B cell (primary cell): ENCODE measurements around the gene ASB18. TPM values are rescaled to one million over a fixed set of nuclear protein-coding genes. Genes with fewer than 3 reads are reported as not detected.

ENCODE experiments used
- ATAC-seq: fragments of 200-7000 bp; cut with Tn5 transposase; one replicate; pipeline ENCODE4 v1.10.0; 2021; ENCODE audit warnings: low read depth, mild to moderate bottlenecking, moderate number of reproducible peaks, moderate library complexity
- CTCF ChIA-PET: fragments of 350-600 bp; sonication (Branson Sonifier 250); formaldehyde crosslinking; loops from one replicate; lab custom pipeline; 2021; ENCODE audit warnings: antibody characterized with exemption, inconsistent platforms; lab: Charles Lee
- POLR2A ChIA-PET: fragments of 350-600 bp; sonication (Branson Sonifier 250); formaldehyde crosslinking; loops from one replicate; lab custom pipeline; 2021; ENCODE audit warnings: antibody characterized with exemption; lab: Charles Lee
- DNase-seq: peaks from one replicate; pipeline ENCODE4 v3.0.0; 2013
- H2AFZ ChIP-seq: 2 replicates; pipeline ENCODE4 v1.6.1; 2012; ENCODE audit warnings: mild to moderate bottlenecking, low read depth, low read length; ENCODE audit not compliant: insufficient read depth, poor library complexity, severe bottlenecking
- H3K27ac ChIP-seq, 2 donors: 1 replicate in 1 of 2; 2 replicates in 1 of 2; pipeline ENCODE4 v1.5.1; 2012 to 2013; ENCODE audit warnings: low read length in 2 of 2, mild to moderate bottlenecking in 2 of 2, moderate library complexity in 1 of 2
- H3K27me3 ChIP-seq, 4 experiments: fragments of 200-600 bp in 1 of 4; sonication (generic) in 1 of 4; replicated peaks in 1 of 4; 1 replicate in 2 of 4; 2 replicates in 2 of 4; pipeline versions ENCODE4 v1.6.1 to v1.7.0; 2013 to 2016; ENCODE audit warnings: low read length in 3 of 4, mild to moderate bottlenecking in 2 of 4, mixed read lengths in 1 of 4, moderate library complexity in 1 of 4; ENCODE audit not compliant: insufficient read depth in 4 of 4, control insufficient read depth in 3 of 4; ENCODE audit errors: control extremely low read depth in 1 of 4
- H3K36me3 ChIP-seq, 2 experiments: replicated peaks in 1 of 2; 1 replicate in 1 of 2; 2 replicates in 1 of 2; pipeline versions ENCODE4 v1.6.1 to v1.7.1; 2013; ENCODE audit warnings: low read length in 1 of 2; ENCODE audit not compliant: insufficient read depth in 2 of 2, control insufficient read depth in 1 of 2; ENCODE audit errors: control extremely low read depth in 1 of 2, extremely low read depth in 1 of 2
- H3K4me1 ChIP-seq, 2 donors: fragments of 200-600 bp in 1 of 2; sonication (generic) in 1 of 2; 1 replicate in 1 of 2; 2 replicates in 1 of 2; pipeline versions ENCODE4 v1.5.1 to v1.6.1; 2013 to 2017; ENCODE audit warnings: low read length in 2 of 2; ENCODE audit not compliant: control insufficient read depth in 2 of 2, insufficient read depth in 2 of 2
- H3K4me2 ChIP-seq: replicated peaks from 2 replicates; pipeline ENCODE3; 2012; ENCODE audit warnings: mild to moderate bottlenecking, low read depth, low read length; ENCODE audit not compliant: poor library complexity, severe bottlenecking
- H3K4me3 ChIP-seq, 5 experiments: fragments of 200-600 bp in 1 of 5; sonication (generic) in 1 of 5; 1 replicate in 3 of 5; 2 replicates in 2 of 5; pipeline versions ENCODE4 v1.5.1 to v1.7.0; 2011 to 2016; ENCODE audit warnings: low read length in 4 of 5, mild to moderate bottlenecking in 4 of 5, low read depth in 2 of 5, control low read depth in 1 of 5, moderate library complexity in 1 of 5; ENCODE audit not compliant: insufficient read depth in 1 of 5; ENCODE audit errors: control extremely low read depth in 1 of 5, extremely low read depth in 1 of 5
- H3K79me2 ChIP-seq: fragments of 200-600 bp; sonication (generic); one replicate; pipeline ENCODE4 v1.6.0; 2016; ENCODE audit warnings: low read length; ENCODE audit not compliant: control insufficient read depth, insufficient read depth
- H3K9ac ChIP-seq: fragments of 200-600 bp; sonication (generic); 2 replicates; pipeline ENCODE4 v1.6.1; 2017; ENCODE audit warnings: mild to moderate bottlenecking, low read length, moderate library complexity
- H3K9me3 ChIP-seq, 3 donors: one replicate each; pipeline versions ENCODE4 v1.6.1 to v1.7.1; 2013; ENCODE audit warnings: low read length in 2 of 3; ENCODE audit not compliant: control insufficient read depth in 2 of 3, insufficient read depth in 1 of 3; ENCODE audit errors: control extremely low read depth in 1 of 3
- H4K20me1 ChIP-seq: 2 replicates; pipeline ENCODE4 v1.6.0; 2012; ENCODE audit warnings: mild to moderate bottlenecking, low read length; ENCODE audit not compliant: insufficient read depth, control insufficient read depth, poor library complexity, severe bottlenecking
- H3K27ac Mint-ChIP-seq: one replicate; pipeline ENCODE4 v1.8.0; 2021; ENCODE audit warnings: mixed read lengths
- H3K27me3 Mint-ChIP-seq: one replicate; pipeline ENCODE4 v1.8.0; 2021; ENCODE audit warnings: mixed read lengths
- H3K4me1 Mint-ChIP-seq: one replicate; pipeline ENCODE4 v1.8.0; 2021; ENCODE audit warnings: mixed read lengths
- H3K4me3 Mint-ChIP-seq: one replicate; pipeline ENCODE4 v1.8.0; 2021; ENCODE audit warnings: mixed read lengths
- H3K9me3 Mint-ChIP-seq: one replicate; pipeline ENCODE4 v1.8.0; 2022; ENCODE audit warnings: mixed read lengths; ENCODE audit not compliant: insufficient read depth
- EZH2 ChIP-seq: IDR thresholded peaks from 2 replicates; pipeline ENCODE4 v1.6.1; 2012; ENCODE audit warnings: borderline replicate concordance, low read depth, mild to moderate bottlenecking, moderate library complexity, low read length; ENCODE audit not compliant: insufficient read depth, poor library complexity, severe bottlenecking
- WGBS: methylation state at CpG from one replicate; pipeline ENCODE4 v1.1.5; 2013; ENCODE audit warnings: missing lambda C conversion rate; ENCODE audit not compliant: insufficient coverage; 5-methylcytosine and 5-hydroxymethylcytosine counted together
- intact Hi-C: fragments of 100-400 bp; cut with micrococcal nuclease; formaldehyde crosslinking; loops from one replicate; pipeline ENCODE4 v1.10.0; 2022
- polyA plus RNA-seq: library from polyadenylated mRNA; depleted of rRNA; stranded (reverse); fragments of >200 nt; gene quantifications from 2 replicates; pipeline ENCODE4 v1.2.3, GENCODE V29; 2012
- total RNA-seq, 2 donors: library from RNA; stranded (reverse); fragments of 120-200 nt in 1 of 2; gene quantifications; 1 replicate in 1 of 2; 2 replicates in 1 of 2; pipeline versions ENCODE4 v1.2.3 to v1.2.4, GENCODE V29; 2013 to 2022
- TF ChIP-seq, protein P1 (sequence below): fragments of 200-600 bp; IDR thresholded peaks from one replicate; pipeline ENCODE4 v1.8.0; 2022; ENCODE audit warnings: antibody characterized with exemption, mild to moderate bottlenecking

ASB18 gene
- total and polyA plus RNA-seq, 2 donors (not counting 1 experiment from before 2014, with no cell fraction given), result not detected

DNA sequence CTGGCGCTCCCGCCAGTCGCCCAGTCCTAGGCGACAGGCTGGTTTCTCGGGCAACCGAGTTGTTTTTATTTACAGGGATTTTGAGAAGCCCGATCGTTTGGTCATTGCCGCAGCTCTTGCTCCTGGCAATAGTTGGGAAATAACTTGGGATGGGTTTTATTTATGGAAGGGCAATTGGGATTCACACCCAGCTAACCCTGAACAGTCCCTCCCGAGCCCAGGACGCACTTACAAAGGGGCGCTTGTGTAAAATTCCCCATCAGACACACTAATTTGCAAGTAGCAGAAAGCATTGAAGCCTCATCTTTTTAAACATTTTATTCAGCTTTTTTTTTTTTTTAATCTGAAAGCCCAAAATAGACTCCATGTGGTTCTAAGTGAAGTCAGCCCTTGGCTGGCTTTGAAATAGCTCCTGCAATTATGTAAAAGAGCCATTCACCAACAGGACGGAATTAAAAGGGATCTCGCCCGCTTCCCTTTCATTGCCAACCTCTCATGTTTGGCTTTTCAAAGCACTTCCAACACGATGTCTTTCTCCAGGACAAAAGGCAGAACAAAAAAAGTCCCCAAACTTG, 92.4 kb downstream of the ASB18 start:
- Histone ChIP-seq H3K4me2 (no peak overlapping the region), H4K20me1 (no peaks in the 10 kb centered on the region), H3K79me2 (no peaks in the 10 kb centered on the region), H3K4me1 (peaks cover 0 to 4% of the 10 kb centered on the region in 2 donors), H2AFZ (no peak overlapping the region), H3K9me3 (peaks cover 0 to 25% (median 0%) of the 10 kb centered on the region in 3 donors), H3K27ac (no peak overlapping the region), H3K9ac (no peak overlapping the region), H3K4me3 (no peak overlapping the region), H3K36me3 (no peaks in the 10 kb centered on the region), H3K27me3 (peaks cover 0 to 73% (median 35%) of the 10 kb centered on the region in 4 experiments)
- H3K4me1 Mint-ChIP-seq, result peaks cover 1% of the 10 kb centered on the region
- no peak for DNase-seq
- 20% methylated on average over 8 of the region's 16 CpGs for WGBS
- ChIA-PET POLR2A (no interaction called here), CTCF (no interaction called here)
- H3K4me3 Mint-ChIP-seq, result no peak overlapping the region
- no peak overlapping the region for H3K27ac Mint-ChIP-seq
- no peaks in the 10 kb centered on the region for H3K9me3 Mint-ChIP-seq
- intact Hi-C loops, result no loop called here
- peaks cover 63% of the 10 kb centered on the region for H3K27me3 Mint-ChIP-seq
- no peak for TF ChIP-seq EZH2
- TF ChIP-seq, protein P1, sequence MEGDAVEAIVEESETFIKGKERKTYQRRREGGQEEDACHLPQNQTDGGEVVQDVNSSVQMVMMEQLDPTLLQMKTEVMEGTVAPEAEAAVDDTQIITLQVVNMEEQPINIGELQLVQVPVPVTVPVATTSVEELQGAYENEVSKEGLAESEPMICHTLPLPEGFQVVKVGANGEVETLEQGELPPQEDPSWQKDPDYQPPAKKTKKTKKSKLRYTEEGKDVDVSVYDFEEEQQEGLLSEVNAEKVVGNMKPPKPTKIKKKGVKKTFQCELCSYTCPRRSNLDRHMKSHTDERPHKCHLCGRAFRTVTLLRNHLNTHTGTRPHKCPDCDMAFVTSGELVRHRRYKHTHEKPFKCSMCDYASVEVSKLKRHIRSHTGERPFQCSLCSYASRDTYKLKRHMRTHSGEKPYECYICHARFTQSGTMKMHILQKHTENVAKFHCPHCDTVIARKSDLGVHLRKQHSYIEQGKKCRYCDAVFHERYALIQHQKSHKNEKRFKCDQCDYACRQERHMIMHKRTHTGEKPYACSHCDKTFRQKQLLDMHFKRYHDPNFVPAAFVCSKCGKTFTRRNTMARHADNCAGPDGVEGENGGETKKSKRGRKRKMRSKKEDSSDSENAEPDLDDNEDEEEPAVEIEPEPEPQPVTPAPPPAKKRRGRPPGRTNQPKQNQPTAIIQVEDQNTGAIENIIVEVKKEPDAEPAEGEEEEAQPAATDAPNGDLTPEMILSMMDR, result no peak
- no peak for ATAC-seq

DNA sequence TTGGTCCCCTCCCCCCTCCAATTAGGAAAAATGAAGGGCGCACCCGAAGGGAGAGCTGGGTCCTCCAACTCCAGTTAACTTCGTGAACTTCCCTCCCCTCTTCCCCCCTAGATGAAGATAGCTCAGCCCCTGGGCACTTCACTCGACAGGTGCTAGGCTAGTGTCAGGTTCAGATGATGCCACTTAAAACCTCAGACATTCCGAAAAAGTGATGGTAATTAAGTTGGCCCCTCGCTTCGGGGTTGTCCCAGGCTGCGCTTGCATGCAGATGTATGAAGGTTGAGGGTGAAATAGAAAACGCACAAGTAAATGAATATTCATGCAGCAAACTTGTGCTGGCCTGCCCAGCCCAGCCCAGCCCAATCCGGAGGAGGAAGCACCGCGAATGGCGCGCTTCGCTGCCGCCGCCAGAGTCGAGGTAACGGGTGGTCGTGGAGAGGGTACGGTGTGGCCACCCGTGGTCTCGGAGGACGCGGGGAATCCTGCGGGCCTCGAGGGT, 93.0 kb downstream of the ASB18 start:
- Histone ChIP-seq H3K27me3 (peaks cover 0 to 76% (median 37%) of the 10 kb centered on the region in 4 experiments), H3K36me3 (no peaks in the 10 kb centered on the region), H3K27ac (no peak overlapping the region), H2AFZ (no peak overlapping the region), H3K79me2 (no peaks in the 10 kb centered on the region), H4K20me1 (no peaks in the 10 kb centered on the region), H3K9me3 (peaks cover 0 to 29% (median 0%) of the 10 kb centered on the region in 3 donors), H3K4me1 (peaks cover 0 to 9% of the 10 kb centered on the region in 2 donors), H3K9ac (no peak overlapping the region), H3K4me3 (no peak overlapping the region), H3K4me2 (no peak overlapping the region)
- DNase-seq (no peak), ATAC-seq (no peak)
- 17% methylated on average over 24 of the region's 27 CpGs for WGBS
- H3K27ac Mint-ChIP-seq, result no peak overlapping the region
- intact Hi-C loops, result no loop called here
- no peak overlapping the region for H3K4me3 Mint-ChIP-seq
- H3K4me1 Mint-ChIP-seq, result peaks cover 7% of the 10 kb centered on the region
- POLR2A ChIA-PET, result no interaction called here
- no peak for TF ChIP-seq EZH2
- TF ChIP-seq, protein P1, result no peak
- CTCF ChIA-PET, result no interaction called here
- no peaks in the 10 kb centered on the region for H3K9me3 Mint-ChIP-seq
- H3K27me3 Mint-ChIP-seq, result peaks cover 64% of the 10 kb centered on the region
